ENCODE results near the gene EEF1AKMT1.

Gene EEF1AKMT1

DNA sequence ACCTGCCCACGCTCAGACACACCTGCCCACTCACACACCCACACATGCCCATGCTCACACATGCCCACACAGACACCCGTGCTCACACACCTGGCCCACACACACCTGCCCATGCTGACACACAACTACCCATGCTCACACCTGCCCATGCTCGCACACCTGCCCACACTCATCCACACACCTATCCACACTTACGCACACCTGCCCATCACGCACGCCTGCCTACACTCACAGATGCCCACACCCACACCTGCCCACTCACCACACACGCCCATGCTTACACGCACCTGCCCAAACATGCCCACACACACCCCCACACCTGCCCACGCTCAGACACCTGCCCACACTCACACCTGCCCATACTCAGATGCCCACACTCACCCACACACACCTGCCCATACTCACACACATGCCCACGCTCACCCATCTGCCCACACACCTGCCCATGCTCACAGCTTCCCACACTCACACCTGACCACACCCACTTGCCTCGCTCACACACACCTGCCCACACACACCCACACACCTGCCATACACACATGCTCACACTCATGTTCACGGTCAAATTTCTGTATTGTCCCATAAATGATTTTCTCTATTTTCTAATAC, 54.7 kb downstream of the EEF1AKMT1 start:
- CTCF ChIA-PET = no interaction called here
- POLR2A ChIA-PET (ENCODE audit: low non-redundant PET) = no interaction called here
- DNase-seq (ENCODE audit: low spot score) = no peak
- H3K27ac ChIP-seq = no peak overlapping the region
- TF ChIP-seq, protein P1, sequence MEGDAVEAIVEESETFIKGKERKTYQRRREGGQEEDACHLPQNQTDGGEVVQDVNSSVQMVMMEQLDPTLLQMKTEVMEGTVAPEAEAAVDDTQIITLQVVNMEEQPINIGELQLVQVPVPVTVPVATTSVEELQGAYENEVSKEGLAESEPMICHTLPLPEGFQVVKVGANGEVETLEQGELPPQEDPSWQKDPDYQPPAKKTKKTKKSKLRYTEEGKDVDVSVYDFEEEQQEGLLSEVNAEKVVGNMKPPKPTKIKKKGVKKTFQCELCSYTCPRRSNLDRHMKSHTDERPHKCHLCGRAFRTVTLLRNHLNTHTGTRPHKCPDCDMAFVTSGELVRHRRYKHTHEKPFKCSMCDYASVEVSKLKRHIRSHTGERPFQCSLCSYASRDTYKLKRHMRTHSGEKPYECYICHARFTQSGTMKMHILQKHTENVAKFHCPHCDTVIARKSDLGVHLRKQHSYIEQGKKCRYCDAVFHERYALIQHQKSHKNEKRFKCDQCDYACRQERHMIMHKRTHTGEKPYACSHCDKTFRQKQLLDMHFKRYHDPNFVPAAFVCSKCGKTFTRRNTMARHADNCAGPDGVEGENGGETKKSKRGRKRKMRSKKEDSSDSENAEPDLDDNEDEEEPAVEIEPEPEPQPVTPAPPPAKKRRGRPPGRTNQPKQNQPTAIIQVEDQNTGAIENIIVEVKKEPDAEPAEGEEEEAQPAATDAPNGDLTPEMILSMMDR (conservative IDR thresholded peaks at IDR 0.05; ENCODE audit: low read depth) = no peak

DNA sequence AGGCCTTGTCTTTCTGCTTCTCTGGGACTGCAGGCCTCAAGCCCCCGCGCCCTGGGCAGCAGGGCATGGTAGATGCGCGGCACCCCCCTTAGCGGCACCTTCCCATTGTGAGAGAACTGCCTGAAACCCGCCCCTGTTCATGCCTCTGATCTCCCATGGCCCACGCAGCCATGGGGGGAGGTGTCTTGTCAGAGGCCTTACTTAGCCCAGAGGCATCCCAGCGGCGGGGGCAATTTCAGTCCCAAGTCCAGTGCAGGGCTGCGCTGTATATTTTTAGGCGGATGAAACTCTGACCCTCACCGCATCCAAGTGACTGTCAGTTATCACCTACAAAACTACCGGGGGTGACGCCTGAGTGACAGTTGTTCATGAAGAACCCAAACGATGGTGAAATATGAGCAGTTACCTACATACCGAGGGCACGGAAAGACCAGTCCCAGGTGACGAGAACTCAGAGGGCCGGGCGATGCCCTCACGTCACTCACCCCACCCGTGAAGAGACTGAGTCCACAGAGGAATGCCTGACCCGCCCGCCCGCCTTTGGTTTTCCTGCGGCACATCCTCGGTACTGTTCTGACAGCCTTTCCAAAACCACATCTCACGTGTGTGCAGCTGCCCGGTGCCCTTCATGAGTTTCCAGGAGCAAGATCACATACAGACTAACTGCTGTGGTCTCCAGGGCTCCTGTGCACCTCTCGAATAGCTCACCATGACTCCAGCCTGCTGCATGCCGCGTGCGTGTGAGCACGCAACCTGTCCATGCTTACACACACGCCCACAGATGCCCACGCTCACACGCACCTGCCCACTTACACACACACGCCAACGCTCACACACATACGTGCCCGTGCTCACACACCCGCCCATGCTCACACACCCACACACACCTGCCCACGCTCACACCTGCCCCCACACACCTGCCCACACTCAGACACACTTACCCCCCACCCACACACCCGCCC, 55.9 kb downstream of the EEF1AKMT1 start:
- TF ChIP-seq, protein P1 (conservative IDR thresholded peaks at IDR 0.05; ENCODE audit: low read depth) = no peak
- POLR2A ChIA-PET (ENCODE audit: low non-redundant PET) = no interaction called here
- CTCF ChIA-PET = interaction anchor here (0.8 kb wide), 1 partner anchor 207 kb away, joined by 3 read pairs; no protein-coding TSS in a partner anchor
- DNase-seq (ENCODE audit: low spot score) = no peak
- no peak overlapping the region for H3K27ac ChIP-seq

DNA sequence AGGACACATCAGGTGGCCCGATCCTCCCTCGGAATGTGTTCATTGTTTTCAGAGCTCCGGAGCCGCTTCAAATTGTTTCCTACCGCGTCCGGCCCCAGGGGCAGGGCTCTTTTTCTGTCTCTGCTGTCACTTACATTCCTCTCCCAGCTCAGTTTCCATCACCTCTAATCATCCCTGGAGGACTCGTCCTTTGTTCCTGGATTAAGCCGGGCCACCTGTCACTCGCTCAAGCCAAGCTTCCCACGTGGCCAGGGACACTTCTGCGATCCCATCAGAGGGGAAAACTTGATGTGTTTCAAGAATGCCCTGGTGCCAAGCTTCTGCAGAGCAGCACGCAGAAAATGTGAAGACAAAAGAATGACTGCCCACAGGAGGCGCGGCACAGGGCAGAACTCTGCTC, 56.8 kb downstream of the EEF1AKMT1 start:
- POLR2A ChIA-PET (ENCODE audit: low non-redundant PET) = no interaction called here
- TF ChIP-seq, protein P1 (conservative IDR thresholded peaks at IDR 0.05; ENCODE audit: low read depth) = no peak
- DNase-seq (ENCODE audit: low spot score) = no peak
- CTCF ChIA-PET = interaction anchor here (0.8 kb wide), 1 partner anchor 208 kb away, joined by 3 read pairs; no protein-coding TSS in a partner anchor
- H3K27ac ChIP-seq = no peak overlapping the region

DNA sequence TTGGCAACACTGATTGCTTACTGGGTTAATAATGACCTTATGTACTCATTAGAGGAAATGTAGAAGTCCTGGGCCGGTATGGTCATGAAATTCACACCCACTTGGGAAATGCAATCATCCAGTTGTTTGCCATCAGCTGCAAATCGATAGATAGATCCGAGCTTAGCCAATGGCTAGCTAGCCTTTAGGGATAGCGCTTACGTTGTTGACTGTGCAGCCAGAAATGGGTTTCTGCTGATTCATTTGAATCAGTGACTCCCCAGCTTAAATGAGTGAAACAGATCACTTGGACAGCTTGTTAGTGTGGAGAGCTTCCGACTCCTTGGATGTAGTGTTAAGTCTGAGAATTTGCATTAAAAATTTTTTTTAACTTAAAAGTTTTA, 58.4 kb downstream of the EEF1AKMT1 start:
- DNase-seq (ENCODE audit: low spot score) = no peak
- ChIA-PET CTCF (no interaction called here), POLR2A (ENCODE audit: low non-redundant PET) (no interaction called here)
- no peak overlapping the region for H3K27ac ChIP-seq
- TF ChIP-seq, protein P1 (conservative IDR thresholded peaks at IDR 0.05; ENCODE audit: low read depth) = no peak

DNA sequence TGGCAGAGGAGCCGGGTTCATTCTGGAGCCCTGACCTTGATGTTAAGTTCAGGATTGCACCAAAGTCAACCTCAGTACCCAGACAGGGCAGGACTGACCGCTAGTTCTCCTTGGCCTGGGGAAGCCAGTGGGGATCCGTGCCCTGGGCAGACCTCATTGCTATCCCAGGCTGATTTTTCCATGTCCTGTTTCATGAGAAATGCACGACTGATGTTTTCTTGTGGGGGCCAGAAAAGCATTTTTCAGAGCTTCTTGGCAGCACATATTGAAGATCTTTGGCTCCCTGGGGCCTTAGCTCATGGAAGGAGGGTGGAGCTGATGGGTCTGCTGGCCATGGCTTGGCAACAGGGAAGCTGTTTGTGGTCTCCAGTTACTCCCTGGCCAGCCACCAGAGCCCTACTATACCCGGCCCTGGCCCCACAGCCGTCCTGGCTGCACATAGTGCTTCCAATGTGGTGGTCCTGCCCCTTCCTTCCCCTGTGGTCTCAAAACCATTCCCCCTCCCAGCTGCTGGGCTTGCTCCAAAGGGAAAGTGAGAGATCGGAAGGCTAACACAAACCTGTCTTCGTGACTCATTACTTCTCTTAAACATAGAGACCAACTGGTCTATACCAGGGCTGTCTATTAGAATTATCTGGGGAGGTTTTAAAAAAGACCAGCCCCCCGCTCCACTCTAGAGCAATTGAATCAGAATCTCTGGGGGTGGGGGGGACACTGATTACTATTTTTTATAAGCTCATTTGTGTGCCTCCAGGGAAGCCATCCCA, 59.0 kb downstream of the EEF1AKMT1 start:
- TF ChIP-seq, protein P1 (conservative IDR thresholded peaks at IDR 0.05; ENCODE audit: low read depth) = no peak
- ChIA-PET CTCF (interaction anchor here (0.6 kb wide), 1 partner anchor 189 kb away, joined by 3 read pairs; no protein-coding TSS in a partner anchor), POLR2A (ENCODE audit: low non-redundant PET) (no interaction called here)
- DNase-seq (ENCODE audit: low spot score) = no peak
- H3K27ac ChIP-seq = no peak overlapping the region

DNA sequence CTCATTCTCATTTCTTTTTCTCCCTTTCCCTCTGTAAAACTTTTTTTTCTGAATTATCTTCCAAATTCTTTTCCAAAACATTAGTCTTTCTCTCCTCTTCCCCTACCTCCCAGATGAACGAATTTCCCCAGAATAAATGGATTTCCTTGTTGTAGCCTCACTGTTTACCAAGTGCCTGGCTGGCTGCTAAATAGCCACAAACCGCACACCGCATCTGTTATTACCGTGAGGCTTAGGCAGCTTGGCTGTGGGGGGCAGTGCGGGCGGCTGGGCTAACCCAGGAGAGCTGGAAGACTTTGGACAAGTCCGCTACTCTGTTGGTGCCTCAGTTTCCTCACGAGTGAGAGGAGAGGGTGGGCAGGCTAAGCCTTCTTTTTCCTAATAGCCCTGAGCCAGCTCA, 59.6 kb downstream of the EEF1AKMT1 start:
- ChIA-PET POLR2A (ENCODE audit: low non-redundant PET) (no interaction called here), CTCF (no interaction called here)
- DNase-seq (ENCODE audit: low spot score) = no peak
- TF ChIP-seq, protein P1 (conservative IDR thresholded peaks at IDR 0.05; ENCODE audit: low read depth) = no peak
- H3K27ac ChIP-seq = no peak overlapping the region
